ENCODE results near the gene NOS1. TPM values are rescaled to one million over a fixed set of nuclear protein-coding genes. Genes with fewer than 3 reads are reported as not detected.

Gene NOS1
- total RNA-seq, 4 donors from 2014 or later, result 0.79 to 1.6 (median 0.96) TPM; not detected in 1

- no peaks in the 10 kb centered on the region for H3K36me3 ChIP-seq
- H3K27ac ChIP-seq, result no peak overlapping the region
- H3K9me3 ChIP-seq, result no peaks in the 10 kb centered on the region
- 90 to 96% methylated on average over 5 of the region's 5 CpGs for WGBS, 2 donors (ENCODE audit: low coverage in 1 of 2)
- TF ChIP-seq POLR2AphosphoS5 (IDR thresholded peaks at IDR 0.05) (no peak), CTCF (IDR thresholded peaks at IDR 0.05) (no peak), EP300 (IDR thresholded peaks at IDR 0.05; ENCODE audit: low read depth) (no peak), POLR2A (IDR thresholded peaks at IDR 0.05) (no peak)
- H3K4me1 ChIP-seq, result no peaks in the 10 kb centered on the region
- intact Hi-C loops (cut with DNase I; ENCODE audit: low total_unique reads), result no loop called here
- in situ Hi-C loops (cut with MboI; ENCODE audit: low pct_ligation_motif_present in 1 of 4, low pct_unique_long_range_greater_than_20kb in 1 of 4, low sequenced_read_pairs in 3 of 4), result no loop called here
- no peak for DNase-seq
- H3K4me3 ChIP-seq, result no peak overlapping the region
- no peaks in the 10 kb centered on the region for H3K27me3 ChIP-seq
Observed at GRCh38 chr12:117344716-117345115, 16.7 kb downstream of the NOS1 start.

- H3K4me1 ChIP-seq, result no peaks in the 10 kb centered on the region
- H3K27me3 ChIP-seq, result peaks cover 3% of the 10 kb centered on the region
- H3K9me3 ChIP-seq, result no peaks in the 10 kb centered on the region
- no peak for TF ChIP-seq EP300 (IDR thresholded peaks at IDR 0.05; ENCODE audit: low read depth)
- TF ChIP-seq POLR2A (IDR thresholded peaks at IDR 0.05), result no peak
- no peak for TF ChIP-seq POLR2AphosphoS5 (IDR thresholded peaks at IDR 0.05)
- TF ChIP-seq CTCF (IDR thresholded peaks at IDR 0.05), result no peak
- intact Hi-C loops (cut with DNase I; ENCODE audit: low total_unique reads), result no loop called here
- H3K4me3 ChIP-seq, result no peak overlapping the region
- no peaks in the 10 kb centered on the region for H3K36me3 ChIP-seq
- 71% methylated on average over 1 of the region's 1 CpG; no CpG with 5 or more reads in 1 of the 2 donors for WGBS, 2 donors (ENCODE audit: low coverage in 1 of 2)
- DNase-seq, result no peak
- in situ Hi-C loops (cut with MboI; ENCODE audit: low pct_ligation_motif_present in 1 of 4, low pct_unique_long_range_greater_than_20kb in 1 of 4, low sequenced_read_pairs in 3 of 4), result no loop called here
- H3K27ac ChIP-seq, result no peak overlapping the region
Observed at GRCh38 chr12:117343849-117344248, 17.6 kb downstream of the NOS1 start.

- H3K9me3 ChIP-seq, result no peaks in the 10 kb centered on the region
- H3K36me3 ChIP-seq, result no peaks in the 10 kb centered on the region
- DNase-seq, result no peak
- H3K4me3 ChIP-seq, result no peak overlapping the region
- no peak overlapping the region for H3K27ac ChIP-seq
- WGBS, 2 donors (ENCODE audit: low coverage in 1 of 2), result 15 to 37% methylated on average over 4 of the region's 4 CpGs
- H3K4me1 ChIP-seq, result no peaks in the 10 kb centered on the region
- in situ Hi-C loops (cut with MboI; ENCODE audit: low pct_ligation_motif_present in 1 of 4, low pct_unique_long_range_greater_than_20kb in 1 of 4, low sequenced_read_pairs in 3 of 4) (no loop called here), intact Hi-C loops (cut with DNase I; ENCODE audit: low total_unique reads) (no loop called here)
- H3K27me3 ChIP-seq, result peaks cover 5% of the 10 kb centered on the region
- TF ChIP-seq POLR2AphosphoS5 (IDR thresholded peaks at IDR 0.05), result no peak
- TF ChIP-seq CTCF (IDR thresholded peaks at IDR 0.05), result no peak
- TF ChIP-seq EP300 (IDR thresholded peaks at IDR 0.05; ENCODE audit: low read depth), result no peak
- TF ChIP-seq POLR2A (IDR thresholded peaks at IDR 0.05), result no peak
Observed at GRCh38 chr12:117343296-117343695, 18.1 kb downstream of the NOS1 start.

GRCh38 chr12:117342682-117343081 is 18.7 kb downstream of the NOS1 start:
- 13 to 14% methylated on average over 2 of the region's 2 CpGs for WGBS, 2 donors (ENCODE audit: low coverage in 1 of 2)

More at GRCh38 chr12:117342682-117343081, 18.7 kb downstream of the NOS1 start:
- in situ Hi-C loops (cut with MboI; ENCODE audit: low pct_ligation_motif_present in 1 of 4, low pct_unique_long_range_greater_than_20kb in 1 of 4, low sequenced_read_pairs in 3 of 4), result no loop called here
- Histone ChIP-seq H3K27ac (no peak overlapping the region), H3K36me3 (no peaks in the 10 kb centered on the region), H3K27me3 (peaks cover 5% of the 10 kb centered on the region), H3K4me1 (no peaks in the 10 kb centered on the region), H3K4me3 (no peak overlapping the region), H3K9me3 (no peaks in the 10 kb centered on the region)
- TF ChIP-seq POLR2AphosphoS5 (IDR thresholded peaks at IDR 0.05) (no peak), POLR2A (IDR thresholded peaks at IDR 0.05) (no peak), CTCF (IDR thresholded peaks at IDR 0.05) (no peak), EP300 (IDR thresholded peaks at IDR 0.05; ENCODE audit: low read depth) (no peak)
- no peak for DNase-seq
- intact Hi-C loops (cut with DNase I; ENCODE audit: low total_unique reads), result no loop called here

All from transverse colon (tissue), 4 donors.